NCI-H1092 treated with DMSO at 0.1 percent for 48 hours (cell line): Measurements from ENCODE around the gene BTN3A1.

ENCODE experiments used
- DNase-seq: peaks from one replicate; lab custom pipeline; 2025; lab: John Stamatoyannopoulos, UW

The BTN3A1 gene

DNA sequence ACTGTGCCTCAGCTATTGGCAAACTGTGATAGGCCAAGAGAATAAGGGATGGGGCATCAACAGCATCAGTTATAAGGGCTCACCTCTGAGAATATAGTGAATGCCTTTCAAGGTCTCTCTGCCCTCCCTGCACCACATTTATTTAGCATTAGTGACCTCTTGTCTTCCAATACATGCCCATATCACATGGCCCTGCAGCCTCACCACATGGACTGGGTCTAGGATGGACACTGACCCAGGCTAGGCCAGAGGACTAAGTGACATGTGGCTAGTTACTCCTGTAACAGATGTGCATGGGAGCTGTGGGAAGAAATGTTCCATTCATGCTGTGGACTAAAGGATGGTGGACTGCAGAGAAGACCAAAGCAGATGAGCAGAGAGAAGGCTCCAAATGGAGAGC, 22.3 kb upstream of the BTN3A1 start:
- no peak for DNase-seq

DNA sequence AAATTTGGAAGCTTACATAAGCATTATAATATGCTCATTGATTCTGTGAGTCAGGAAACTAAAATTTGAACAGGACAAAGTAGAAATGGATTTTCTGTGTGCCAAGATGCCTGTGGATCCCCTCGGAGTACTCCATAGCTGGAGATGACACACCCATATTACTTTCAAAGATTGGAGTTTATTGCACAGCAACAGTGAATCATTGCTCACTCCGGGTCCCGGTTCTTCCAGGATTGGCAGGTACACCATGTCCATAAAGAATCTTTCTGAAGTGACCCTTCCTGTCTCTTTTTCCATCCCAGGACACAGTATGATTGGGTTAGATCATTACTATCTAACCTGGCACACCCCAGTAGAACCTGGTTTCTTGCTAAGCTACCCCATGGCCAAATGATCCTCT, 21.8 kb upstream of the BTN3A1 start:
- no peak for DNase-seq

DNA sequence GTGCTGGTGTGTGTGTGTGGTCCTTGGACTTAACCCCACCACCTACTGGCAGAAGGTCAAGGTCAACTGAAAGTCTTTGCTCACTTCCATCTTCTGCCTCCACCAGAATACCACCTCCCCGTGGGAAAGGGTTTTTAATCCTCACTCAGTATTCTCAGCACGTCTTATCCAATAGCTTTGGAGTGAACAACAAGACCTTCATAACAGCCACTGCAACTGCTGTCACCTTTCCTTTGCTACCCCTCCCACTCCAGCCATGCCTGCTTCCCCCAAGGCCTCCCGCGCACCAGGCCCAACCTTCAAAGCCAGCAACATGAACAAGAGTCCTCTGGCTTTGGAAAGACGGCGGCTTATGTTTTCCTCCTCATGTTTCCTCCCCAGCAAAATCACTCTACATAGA, 20.0 kb upstream of the BTN3A1 start:
- DNase-seq, result no peak

DNA sequence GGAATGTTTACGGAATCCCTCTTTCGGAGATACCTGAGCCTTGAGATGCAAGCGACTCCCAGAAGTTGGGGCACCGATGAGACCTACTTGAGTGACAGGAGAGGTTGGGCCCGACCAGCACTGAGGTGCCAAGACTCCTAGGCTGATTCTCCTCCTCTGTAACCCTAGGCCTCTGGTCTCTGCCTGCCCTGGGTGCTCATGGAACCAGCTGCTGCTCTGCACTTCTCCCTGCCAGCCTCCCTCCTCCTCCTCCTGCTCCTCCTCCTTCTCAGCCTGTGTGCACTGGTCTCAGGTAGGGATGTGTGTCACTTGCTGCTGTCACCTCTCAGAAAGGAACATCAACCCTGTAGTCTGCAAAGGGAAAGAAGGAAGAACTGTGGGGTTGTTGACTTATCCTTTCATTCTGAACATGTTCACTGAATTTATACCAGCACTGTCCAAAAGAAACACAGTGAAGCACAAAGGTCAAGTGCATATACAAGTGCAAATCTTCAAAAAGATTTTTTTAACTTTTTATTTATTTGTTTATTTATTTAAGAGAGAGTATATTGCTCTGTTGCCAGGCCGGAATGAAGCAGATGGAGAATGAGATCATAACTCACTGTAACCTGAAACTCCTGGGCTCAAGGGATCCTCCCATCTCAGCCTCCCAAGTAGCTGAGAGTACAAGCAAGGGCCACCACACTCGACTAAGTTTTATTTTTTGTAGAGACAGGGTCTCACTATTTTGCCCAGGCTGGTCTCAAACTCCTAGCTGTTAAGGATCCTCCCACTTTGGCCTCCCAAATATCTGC, 18.3 kb upstream of the BTN3A1 start:
- no peak for DNase-seq

DNA sequence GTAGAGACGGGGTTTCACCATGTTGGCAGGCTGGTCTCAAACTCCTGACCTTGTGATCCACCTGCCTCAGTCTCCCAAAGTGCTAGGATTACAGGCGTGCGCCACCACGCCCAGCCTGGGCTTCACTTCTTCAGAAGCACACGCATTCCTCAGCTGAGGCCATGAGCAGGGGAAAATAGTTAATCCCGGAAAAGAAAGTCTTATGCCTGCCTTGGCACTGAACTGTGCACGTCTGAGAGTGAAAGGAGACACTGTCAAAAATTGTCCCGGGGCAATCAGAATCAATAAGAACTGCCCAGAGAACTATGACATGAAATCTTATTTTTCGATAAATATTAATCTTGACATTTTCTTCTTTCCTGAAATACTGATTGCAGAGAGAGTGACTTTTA, 16.3 kb upstream of the BTN3A1 start:
- no peak for DNase-seq

DNA sequence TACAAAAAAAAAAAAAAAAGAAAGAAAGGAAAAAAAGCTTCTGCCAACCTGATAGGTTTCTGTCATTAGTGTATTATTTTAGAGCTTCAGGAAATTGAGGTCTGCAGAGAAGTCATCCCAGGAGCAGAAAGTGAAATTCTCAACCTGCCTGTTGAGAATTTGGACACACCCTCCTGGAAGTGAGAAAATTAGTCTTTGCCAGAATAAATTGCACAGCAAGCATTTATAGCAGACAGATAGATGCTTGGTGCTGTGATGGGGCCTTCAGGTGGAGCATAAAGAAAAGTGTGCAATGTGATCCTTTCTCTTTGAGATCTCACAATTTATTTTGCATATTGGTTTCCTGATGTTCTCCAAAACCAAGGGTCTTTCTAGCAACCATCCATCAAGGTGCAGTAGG, 14.5 kb upstream of the BTN3A1 start:
- no peak for DNase-seq

DNA sequence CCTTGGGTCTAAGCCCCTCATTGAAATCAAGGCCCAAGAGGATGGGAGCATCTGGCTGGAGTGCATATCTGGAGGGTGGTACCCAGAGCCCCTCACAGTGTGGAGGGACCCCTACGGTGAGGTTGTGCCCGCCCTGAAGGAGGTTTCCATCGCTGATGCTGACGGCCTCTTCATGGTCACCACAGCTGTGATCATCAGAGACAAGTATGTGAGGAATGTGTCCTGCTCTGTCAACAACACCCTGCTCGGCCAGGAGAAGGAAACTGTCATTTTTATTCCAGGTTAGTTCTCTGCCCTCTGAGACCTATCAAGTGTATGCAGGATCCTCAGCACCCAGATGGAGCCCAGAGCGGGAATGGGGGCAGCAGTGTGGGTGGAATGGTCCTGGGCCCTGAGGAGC, 14.1 kb upstream of the BTN3A1 start:
- no peak for DNase-seq

DNA sequence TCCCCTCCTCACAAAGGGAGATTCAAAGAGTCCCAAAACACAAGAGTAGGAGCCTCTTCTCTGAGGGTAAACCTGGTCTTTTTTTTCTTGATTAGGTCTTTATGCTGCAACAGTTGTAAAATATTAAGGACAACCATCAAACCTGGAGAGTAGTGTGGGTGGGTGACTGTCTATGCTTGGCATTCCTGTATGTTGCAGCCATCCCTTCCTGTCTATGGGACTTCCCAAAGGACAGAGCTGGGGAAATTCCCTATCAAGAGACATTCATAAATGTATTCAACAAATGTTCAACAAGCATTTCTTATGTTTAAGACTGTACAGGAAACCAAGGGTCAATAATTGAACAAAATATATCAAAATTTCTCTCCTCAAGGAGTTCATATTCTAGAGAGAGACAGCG, 13.6 kb upstream of the BTN3A1 start:
- no peak for DNase-seq

DNA sequence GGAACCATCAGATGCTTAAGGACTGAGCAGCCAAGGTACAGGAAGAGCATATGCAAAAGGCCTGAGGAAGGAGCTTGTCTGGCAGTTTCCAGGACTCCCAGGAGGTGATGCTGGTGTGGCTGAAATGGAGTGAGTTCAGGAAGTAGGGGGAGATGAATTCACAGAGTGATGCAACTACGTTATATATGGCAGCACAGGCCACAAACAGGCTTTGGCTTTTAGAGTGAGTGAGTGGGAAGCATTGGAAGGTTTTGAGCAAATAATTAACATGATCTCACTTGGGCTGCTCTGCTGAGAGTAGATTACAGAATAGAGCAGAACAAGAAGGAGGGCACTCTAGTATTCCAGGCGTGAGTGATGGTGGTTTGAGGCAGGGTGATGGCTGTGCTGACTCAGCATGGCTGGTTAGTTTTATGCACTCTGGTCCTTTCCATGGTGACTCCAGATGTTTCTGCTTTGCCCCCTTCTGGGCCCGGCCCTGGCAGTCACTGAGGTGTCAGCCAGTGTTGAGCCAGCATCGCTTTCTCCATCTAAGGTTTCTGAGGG, 12.7 kb upstream of the BTN3A1 start:
- DNase-seq, result no peak

DNA sequence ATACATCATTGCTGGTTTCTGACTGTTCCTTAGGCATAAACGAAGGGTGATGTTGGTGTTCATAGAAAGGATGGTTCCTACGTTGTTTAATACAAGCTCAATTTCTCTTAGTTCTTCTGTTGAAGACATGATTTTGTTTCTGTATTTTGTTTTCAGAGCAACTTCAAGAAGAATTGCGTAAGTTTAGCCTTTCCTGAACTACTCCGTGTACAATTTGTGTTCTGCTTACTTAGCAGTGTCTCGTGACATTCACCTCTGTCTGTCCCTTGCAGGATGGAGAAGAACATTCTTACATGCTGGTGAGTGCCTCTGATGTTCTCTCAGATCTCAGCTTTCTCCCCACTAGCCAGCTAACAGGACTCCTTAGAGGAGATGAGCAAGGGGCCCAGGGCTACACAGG, 11.5 kb upstream of the BTN3A1 start:
- no peak for DNase-seq

DNA sequence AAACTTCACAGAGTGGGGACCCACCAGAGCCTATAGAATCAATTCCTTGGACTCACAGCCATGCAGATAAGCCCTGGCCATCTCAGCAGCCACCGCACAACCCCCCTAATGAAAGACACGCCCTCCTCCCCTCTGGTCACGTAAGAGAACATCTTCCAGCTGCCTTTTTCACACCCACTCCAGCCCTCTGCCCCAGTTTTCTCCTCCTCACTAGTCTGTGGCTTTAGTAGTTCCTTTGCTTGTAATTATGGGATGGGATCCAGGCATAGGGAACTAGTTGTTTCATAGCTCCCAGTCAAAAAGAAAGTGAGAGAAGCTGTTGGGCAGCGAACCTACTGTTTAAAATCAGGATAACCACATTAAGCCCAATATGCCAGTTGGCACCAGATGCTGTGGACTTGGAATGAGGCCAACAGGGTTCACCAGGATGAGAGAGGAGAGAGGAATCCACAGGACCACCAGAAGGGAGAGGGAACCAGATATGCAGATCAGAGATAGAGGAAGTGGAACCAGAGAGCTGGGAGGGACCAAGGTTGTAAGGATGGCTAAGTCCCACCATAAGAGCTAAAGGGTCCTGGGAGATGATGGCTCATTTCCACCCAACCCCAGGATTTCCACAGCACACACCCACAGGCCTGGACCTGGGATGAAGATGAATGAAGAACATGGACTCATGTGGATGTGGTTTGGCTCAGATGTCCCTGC, 9.0 kb upstream of the BTN3A1 start:
- DNase-seq, result no peak

DNA sequence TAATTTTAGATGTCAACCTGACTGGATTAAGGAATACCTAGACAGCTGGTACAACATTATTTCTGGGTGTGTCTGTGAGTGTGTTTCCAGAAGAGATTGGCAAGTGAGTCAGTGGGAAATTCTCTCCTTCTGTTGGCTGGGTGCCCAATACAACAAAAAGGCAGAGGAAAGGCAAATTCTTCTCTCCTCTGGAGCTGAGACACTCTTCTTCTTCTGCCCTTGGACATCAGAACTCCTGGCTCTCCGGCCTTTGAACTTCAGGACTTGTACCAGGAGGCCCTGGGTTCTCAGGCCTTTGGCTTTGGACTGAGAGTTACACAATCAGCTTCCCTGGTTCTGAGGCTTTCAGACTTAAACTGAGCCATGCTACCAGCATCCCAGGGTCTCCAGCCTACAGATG, 7.8 kb upstream of the BTN3A1 start:
- DNase-seq, result no peak

DNA sequence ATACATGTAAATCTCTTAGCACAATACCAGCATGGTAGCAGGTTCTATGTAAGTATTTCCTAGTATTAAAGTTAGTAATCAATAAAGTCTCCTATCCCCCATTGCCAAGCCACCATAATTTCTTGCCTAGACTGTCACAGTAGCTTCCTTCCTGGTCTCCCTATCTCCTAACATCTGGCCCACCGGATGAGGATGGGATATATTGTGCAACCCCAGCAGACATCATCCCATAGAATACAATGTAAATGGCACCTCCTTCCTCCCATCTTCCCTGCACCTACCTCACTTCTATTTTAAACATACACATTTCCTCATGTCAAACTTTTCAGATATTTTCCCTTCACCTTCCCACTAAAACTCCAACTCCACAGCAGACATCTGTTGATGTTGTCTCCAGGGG, 3.5 kb upstream of the BTN3A1 start:
- no peak for DNase-seq

DNA sequence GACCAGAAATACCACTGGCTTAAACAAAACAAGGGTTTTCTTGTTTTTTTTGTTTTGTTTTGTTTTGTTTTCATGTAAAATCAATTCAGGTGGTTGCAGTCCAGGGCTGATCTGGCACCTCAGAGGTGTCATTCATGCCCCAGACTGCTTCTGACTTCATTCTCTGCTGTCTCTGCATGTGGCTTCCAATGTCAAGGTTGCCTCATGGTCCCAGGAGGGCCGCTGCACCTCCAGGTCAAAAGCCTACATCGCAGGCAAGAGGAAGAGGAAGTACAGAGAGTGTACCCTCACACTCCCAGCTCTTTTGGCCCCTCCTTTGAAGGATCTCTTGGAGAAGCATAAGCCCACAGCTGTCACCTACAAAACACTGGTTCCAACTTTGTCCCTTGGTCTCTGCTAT, 1.4 kb upstream of the BTN3A1 start:
- DNase-seq, result no peak

DNA sequence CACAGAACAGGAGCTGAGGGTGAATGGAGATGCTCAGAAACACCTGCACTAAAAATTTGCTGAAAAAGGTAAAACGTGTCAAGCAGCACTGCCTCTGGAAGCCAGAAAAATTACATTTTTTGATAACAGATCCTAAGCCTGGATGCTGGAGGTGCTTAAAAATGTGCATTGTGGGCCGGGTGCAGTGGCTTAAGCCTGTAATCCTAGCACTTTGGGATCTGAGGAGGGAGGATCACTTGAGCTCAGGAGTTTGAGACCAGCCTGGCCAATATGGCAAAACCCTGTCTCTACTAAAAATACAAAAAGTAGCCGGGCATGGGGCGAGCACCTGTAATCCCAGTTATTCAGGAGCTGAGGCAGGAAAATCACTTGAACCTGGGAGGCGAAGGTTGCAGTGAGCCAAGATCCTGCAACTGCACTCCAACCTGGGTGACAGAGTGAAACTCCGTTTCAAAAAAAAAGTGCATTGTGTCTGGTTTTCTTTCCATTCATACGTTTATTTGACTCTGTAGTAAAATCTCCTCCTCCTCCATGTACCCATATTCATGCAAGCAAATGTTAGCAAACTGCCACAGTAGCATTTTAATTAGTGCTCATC, 587 bp upstream of the BTN3A1 start:
- DNase-seq, result no peak

DNA sequence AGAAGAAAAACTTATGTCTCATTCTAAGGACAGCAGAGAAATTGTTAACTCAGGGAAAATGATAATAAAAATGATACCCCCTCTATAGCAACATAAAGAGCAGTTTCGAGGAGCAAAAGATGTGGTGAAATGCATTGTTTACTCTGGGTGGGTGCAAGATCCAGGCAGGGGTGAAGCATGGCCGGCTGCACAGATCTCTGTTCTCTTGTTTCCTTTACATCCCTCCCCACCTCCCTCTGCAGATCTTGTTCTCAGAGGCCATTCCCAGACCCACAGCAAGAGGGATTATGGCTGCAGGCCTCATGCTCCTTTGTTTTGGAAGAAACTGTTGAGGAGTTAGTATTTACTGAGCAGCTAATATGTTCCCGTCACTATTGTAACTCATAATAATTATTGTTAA, 1.8 kb downstream of the BTN3A1 start:
- DNase-seq, result no peak

DNA sequence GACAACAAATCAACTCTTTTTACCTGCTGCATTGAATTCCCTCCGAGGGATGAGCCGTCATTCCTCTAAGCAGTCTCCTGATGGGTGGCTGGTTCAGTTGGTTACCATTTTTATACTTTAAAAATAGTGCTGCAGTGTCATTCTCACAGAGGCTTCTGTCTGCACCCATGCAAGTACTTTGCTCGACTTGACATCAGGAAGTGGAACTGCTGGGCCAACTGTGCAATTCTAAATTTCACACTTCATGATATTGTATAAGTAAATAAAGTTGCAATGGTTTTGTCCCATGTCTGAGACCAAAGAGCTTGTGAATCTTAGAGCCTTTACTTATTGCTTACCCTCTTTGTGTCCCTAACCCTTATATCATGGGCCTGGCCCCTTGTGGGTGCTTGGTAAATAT, 2.5 kb downstream of the BTN3A1 start:
- no peak for DNase-seq

DNA sequence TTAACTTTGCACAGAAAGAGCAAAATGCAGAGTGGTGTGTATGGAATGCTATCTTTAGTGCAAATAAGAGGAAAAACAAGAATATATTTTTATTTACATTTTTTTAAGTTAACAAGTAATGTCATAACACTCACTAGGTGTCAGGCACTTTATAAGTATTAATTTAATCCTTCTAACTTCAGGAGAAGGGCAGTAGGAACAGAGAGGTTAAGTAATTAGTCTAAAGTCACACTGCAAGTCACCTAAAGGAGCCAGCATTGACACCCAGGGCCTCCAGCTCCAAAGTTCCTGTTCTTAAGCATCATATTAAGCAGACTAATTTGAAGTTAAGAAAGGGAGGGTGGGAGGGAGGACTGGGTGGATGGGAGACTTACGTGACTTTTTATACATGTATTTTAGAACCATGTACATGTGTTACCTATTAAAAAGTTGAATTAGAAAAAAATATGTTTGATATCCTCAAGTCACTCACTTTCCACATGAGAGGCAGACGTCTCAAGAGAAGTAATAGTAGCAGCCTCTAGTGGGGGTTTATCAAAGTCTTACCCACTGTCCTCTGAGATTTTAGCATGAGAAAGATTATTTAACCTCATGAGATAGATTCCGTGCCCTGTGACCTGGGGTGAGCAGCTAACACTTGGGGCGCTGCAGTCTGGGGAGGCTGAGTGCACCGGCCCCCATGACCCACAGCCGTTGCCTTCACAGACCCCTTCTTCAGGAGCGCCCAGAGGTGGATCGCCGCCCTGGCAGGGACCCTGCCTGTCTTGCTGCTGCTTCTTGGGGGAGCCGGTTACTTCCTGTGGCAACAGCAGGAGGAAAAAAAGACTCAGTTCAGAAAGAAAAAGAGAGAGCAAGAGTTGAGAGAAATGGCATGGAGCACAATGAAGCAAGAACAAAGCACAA, 7.0 kb downstream of the BTN3A1 start:
- no peak for DNase-seq

DNA sequence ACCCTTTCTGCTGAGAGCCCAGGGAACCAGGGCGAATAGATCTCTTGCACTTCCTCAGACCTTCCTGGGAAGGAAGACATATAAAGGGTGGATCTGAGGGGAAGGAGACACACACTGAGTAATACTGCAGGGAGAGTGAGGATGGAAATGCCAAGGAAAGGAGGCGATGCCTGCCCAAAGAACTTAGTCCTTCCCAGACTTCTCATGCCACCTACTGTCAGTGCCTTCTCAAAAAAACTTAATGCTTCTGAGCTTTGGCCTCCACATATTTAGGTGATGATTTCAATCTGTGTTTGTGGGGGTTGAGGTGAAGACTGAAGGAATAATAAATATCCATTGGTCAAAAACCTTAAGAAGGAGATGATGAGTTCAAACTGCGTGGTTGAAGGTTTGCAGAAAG, 9.7 kb downstream of the BTN3A1 start:
- no peak for DNase-seq

DNA sequence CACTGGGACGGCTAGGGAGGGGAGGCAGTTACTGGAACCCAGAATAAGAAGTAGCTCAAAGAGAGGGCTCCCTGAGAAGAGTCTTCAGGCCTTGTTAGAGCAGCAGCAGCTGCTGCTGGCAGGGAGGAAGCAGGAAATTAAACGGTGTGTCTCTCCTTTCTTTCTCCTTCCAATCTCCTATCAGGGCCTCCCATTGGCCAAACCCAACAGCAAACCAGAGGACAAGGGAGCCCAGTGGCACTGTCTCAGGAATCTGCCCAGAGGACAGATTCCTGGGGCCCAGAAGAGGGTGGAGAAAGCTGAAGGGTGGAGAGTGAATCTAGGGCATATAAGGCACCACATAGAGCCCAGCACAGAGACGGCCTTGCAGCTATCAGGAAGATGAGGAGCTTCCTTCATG, 10.2 kb downstream of the BTN3A1 start:
- DNase-seq, result no peak

DNA sequence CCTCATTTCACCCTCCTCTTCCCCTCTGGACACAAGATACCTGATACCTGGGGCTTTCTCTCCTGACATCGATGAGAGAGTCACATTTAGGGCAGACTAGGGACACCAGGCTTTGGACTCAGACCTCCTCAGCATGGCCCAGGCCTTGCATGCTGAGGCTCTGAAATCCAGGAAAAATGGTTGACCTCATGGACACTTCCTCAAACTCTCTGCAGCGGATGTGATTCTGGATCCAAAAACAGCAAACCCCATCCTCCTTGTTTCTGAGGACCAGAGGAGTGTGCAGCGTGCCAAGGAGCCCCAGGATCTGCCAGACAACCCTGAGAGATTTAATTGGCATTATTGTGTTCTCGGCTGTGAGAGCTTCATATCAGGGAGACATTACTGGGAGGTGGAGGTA, 10.9 kb downstream of the BTN3A1 start:
- DNase-seq, result no peak

DNA sequence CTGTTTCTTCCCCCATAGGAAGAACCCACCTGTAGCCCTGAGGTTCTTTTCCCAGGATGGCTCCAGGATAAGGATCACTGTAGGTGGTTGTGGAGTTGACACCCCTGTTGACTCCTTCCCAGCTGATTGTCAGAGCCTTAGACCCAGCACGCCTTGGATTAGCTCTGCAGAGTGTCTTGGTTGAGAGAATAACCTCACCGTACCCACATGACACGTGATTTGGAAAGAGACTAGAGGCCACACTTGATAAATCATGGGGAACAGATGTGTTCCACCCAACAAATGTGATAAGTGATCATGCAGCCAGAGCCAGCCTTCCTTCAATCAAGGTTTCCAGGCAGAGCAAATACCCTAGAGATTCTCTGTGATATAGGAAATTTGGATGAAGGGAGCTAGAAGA, 12.2 kb downstream of the BTN3A1 start:
- no peak for DNase-seq
